Esophagus muscularis mucosa (tissue), 4 donors: ENCODE data around the gene PDGFD.

Source experiments
- CTCF ChIP-seq, 3 experiments: fragments of 200-600 bp in 2 of 3; fragments of 450-650 bp in 1 of 3; sonication (generic) in 2 of 3; IDR thresholded peaks; one replicate each; pipeline ENCODE4 v1.5.1; 2017 to 2019; ENCODE audit warnings: antibody characterized with exemption in 3 of 3, mild to moderate bottlenecking in 2 of 3, moderate library complexity in 1 of 3
- EP300 ChIP-seq: sonication (generic); formaldehyde crosslinking; IDR thresholded peaks from one replicate; pipeline ENCODE4 v1.6.1; 2017; ENCODE audit warnings: antibody characterized with exemption
- POLR2AphosphoS5 ChIP-seq, 2 donors: sonication (generic); formaldehyde crosslinking; IDR thresholded peaks; one replicate each; pipeline ENCODE4 v1.6.1; 2017; ENCODE audit warnings: antibody characterized with exemption in 2 of 2

GRCh38 chr11:104206936-104207335 lies 43.0 kb upstream of the PDGFD start:
- TF ChIP-seq POLR2AphosphoS5 (IDR thresholded peaks at IDR 0.05) (no peak), EP300 (no peak), CTCF (IDR thresholded peaks at IDR 0.05) (no peak)
